PC-3 (cell line): ENCODE measurements around the gene GIMAP1.

Experiments
- EZH2 ChIP-seq: fragments of 300-600 bp; sonication (generic); IDR thresholded peaks from one replicate; pipeline ENCODE4 v1.6.1; 2017; ENCODE audit warnings: antibody characterized with exemption, mild to moderate bottlenecking, low read length; ENCODE audit not compliant: unreplicated experiment
- EZH2phosphoT487 ChIP-seq: fragments of 300-600 bp; sonication (generic); IDR thresholded peaks from 2 replicates; pipeline ENCODE4 v1.6.1; 2018; ENCODE audit warnings: mild to moderate bottlenecking, antibody characterized with exemption, low read length, borderline replicate concordance
- TF ChIP-seq, protein P1 (sequence below): fragments of 300-600 bp; sonication (generic); conservative IDR thresholded peaks from 2 replicates; pipeline ENCODE4 v1.5.1; 2017; ENCODE audit warnings: antibody characterized with exemption, low read depth, mild to moderate bottlenecking, low read length

GRCh38 chr7:150716939-150717338 lies 526 bp downstream of the GIMAP1 start:
- TF ChIP-seq EZH2 (no peak), EZH2phosphoT487 (no peak)
- TF ChIP-seq, protein P1, sequence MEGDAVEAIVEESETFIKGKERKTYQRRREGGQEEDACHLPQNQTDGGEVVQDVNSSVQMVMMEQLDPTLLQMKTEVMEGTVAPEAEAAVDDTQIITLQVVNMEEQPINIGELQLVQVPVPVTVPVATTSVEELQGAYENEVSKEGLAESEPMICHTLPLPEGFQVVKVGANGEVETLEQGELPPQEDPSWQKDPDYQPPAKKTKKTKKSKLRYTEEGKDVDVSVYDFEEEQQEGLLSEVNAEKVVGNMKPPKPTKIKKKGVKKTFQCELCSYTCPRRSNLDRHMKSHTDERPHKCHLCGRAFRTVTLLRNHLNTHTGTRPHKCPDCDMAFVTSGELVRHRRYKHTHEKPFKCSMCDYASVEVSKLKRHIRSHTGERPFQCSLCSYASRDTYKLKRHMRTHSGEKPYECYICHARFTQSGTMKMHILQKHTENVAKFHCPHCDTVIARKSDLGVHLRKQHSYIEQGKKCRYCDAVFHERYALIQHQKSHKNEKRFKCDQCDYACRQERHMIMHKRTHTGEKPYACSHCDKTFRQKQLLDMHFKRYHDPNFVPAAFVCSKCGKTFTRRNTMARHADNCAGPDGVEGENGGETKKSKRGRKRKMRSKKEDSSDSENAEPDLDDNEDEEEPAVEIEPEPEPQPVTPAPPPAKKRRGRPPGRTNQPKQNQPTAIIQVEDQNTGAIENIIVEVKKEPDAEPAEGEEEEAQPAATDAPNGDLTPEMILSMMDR: no peak
